GM18951 (cell line): ENCODE results near the gene LAMA2.

ENCODE experiments used
- POLR2A ChIP-seq: IDR thresholded peaks from 4 replicates; pipeline ENCODE4 v1.6.1; 2011; ENCODE audit warnings: mild to moderate bottlenecking; ENCODE audit not compliant: insufficient read length, insufficient read depth; ENCODE audit errors: extremely low read depth
- in situ Hi-C: fragments of 300-500 bp; cut with MboI; formaldehyde crosslinking; loops from one replicate; pipeline ENCODE4 v1.12.0; 2022; ENCODE audit warnings: low sequenced_read_pairs, mixed read lengths, inconsistent platforms; ENCODE audit not compliant: unreplicated experiment

Gene LAMA2

GRCh38 chr6:129235167-129236000 lies 352.4 kb downstream of the LAMA2 start:
- TF ChIP-seq POLR2A: no peak
- in situ Hi-C loops: no loop called here

- in situ Hi-C loops: no loop called here
- TF ChIP-seq POLR2A: no peak
Measured at GRCh38 chr6:129236001-129236517, 353.1 kb downstream of the LAMA2 start.

- no peak for TF ChIP-seq POLR2A
- in situ Hi-C loops: no loop called here
Measured at GRCh38 chr6:129238991-129239390, 356.1 kb downstream of the LAMA2 start.

GRCh38 chr6:129239825-129240491 lies 357.0 kb downstream of the LAMA2 start:
- in situ Hi-C loops: no loop called here

GRCh38 chr6:129240492-129240853 lies 357.5 kb downstream of the LAMA2 start:
- in situ Hi-C loops: no loop called here
- no peak for TF ChIP-seq POLR2A

More at GRCh38 chr6:129239825-129240491, 357.0 kb downstream of the LAMA2 start:
- TF ChIP-seq POLR2A: no peak

GRCh38 chr6:129242546-129242945 lies 359.6 kb downstream of the LAMA2 start:
- TF ChIP-seq POLR2A: no peak
- in situ Hi-C loops: no loop called here

GRCh38 chr6:129243377-129243776 lies 360.4 kb downstream of the LAMA2 start:
- no peak for TF ChIP-seq POLR2A
- in situ Hi-C loops: no loop called here

GRCh38 chr6:129248946-129249345 lies 366.0 kb downstream of the LAMA2 start:
- TF ChIP-seq POLR2A: no peak
- in situ Hi-C loops: no loop called here

- TF ChIP-seq POLR2A: no peak
- in situ Hi-C loops: no loop called here
Measured at GRCh38 chr6:129251669-129252376, 368.9 kb downstream of the LAMA2 start.

GRCh38 chr6:129252377-129253071 lies 369.6 kb downstream of the LAMA2 start:
- in situ Hi-C loops: no loop called here
- no peak for TF ChIP-seq POLR2A

GRCh38 chr6:129253242-129253641 lies 370.3 kb downstream of the LAMA2 start:
- TF ChIP-seq POLR2A: no peak
- in situ Hi-C loops: no loop called here

GRCh38 chr6:129253727-129254126 lies 370.8 kb downstream of the LAMA2 start:
- TF ChIP-seq POLR2A: no peak
- in situ Hi-C loops: no loop called here

- TF ChIP-seq POLR2A: no peak
Measured at GRCh38 chr6:129257196-129257595, 374.3 kb downstream of the LAMA2 start.

More at GRCh38 chr6:129257196-129257595, 374.3 kb downstream of the LAMA2 start:
- in situ Hi-C loops: no loop called here
